ENCODE measurements around the gene GTF2H4.

DNA sequence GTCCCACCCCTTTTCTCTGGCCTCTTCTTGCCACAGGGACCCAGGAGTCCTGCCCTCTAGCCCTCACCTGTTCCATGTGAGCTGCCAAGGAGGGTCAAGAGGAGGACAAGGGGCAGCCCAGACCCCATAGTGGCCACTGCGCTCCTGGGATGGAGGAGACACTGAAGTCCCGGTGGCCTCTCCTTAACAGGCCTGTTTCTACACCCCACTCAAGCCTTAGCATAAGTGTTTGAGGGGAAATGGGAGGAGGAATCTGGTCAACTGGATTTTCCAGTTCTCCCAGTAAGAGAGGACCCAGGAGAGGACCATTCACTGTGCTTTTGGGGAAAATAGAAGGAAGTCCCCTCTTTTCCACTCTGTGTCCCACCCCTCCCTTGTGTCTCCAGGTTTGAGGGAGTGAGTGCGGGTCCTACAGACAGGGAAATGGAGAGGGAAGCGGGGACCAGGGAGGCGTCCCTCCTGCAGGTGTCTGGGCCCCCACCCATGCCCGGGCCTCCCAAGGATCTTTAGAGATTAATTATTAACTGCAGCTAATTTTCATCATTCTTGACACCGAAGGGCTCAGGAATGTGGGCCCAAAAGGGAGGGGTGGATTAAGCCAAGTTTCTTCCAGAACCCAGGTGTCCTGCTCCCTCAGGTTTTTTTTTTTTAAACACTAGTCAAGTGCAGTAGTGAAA lies 24.1 kb downstream of the GTF2H4 start, which contains the start of gene SFTA2:
- no peak for TF ChIP-seq CTCF (IDR thresholded peaks at IDR 0.05)
- no peak for TF ChIP-seq ZFX (IDR thresholded peaks at IDR 0.05; ENCODE audit: borderline replicate concordance)

All from 22Rv1 (cell line).